ENCODE measurements around the gene ERAS. TPM values are rescaled to one million over a fixed set of nuclear protein-coding genes. Genes with fewer than 3 reads are reported as not detected.
"Not testable (repeated sequence)": the region's sequence is repeated elsewhere in the genome, so short reads cannot be mapped to it uniquely, and the experiment has no call there.

Gene ERAS
- polyA plus RNA-seq, 1 of the 3 experiments (the other 2 are of a cell fraction), result 0.03 TPM

GRCh38 chrX:48818866-48819265 lies 7.4 kb upstream of the ERAS start:
- Histone ChIP-seq H4K20me1 (ENCODE audit: insufficient read depth) (no peaks in the 10 kb centered on the region), H3K4me1 (ENCODE audit: control insufficient read depth in 1 of 2, insufficient read depth in 2 of 2, low read depth in 1 of 2, low read length in 1 of 2) (no peaks in the 10 kb centered on the region), H2AFZ (ENCODE audit: low read depth) (no peak overlapping the region), H3K27me3 (ENCODE audit: insufficient read depth) (no peaks in the 10 kb centered on the region), H3K4me2 (no peak overlapping the region), H3K9ac (no peak overlapping the region), H3K36me3 (replicated peaks in 1 of 2; ENCODE audit: control insufficient read depth in 1 of 2, insufficient read depth in 2 of 2, low read length in 1 of 2) (no peaks in the 10 kb centered on the region), H3K9me3 (no peaks in the 10 kb centered on the region), H3F3A (replicated peaks; ENCODE audit: insufficient read depth) (no peaks in the 10 kb centered on the region), H3K4me3 (ENCODE audit: low read depth in 2 of 2, low read length in 1 of 2) (no peak overlapping the region), H3K79me2 (ENCODE audit: insufficient read depth) (no peaks in the 10 kb centered on the region), H3K9me2 (no peaks in the 10 kb centered on the region), H3K27ac (ENCODE audit: low read depth in 2 of 2, low read length in 1 of 2) (no peak overlapping the region)
- ChIA-PET POLR2A (no interaction called here), CTCF (no interaction called here)
- no peak for DNase-seq
- TF ChIP-seq TCF12 (IDR thresholded peaks at IDR 0.05), result no peak
- TF ChIP-seq RCOR1 (IDR thresholded peaks at IDR 0.05; ENCODE audit: low read length), result no peak
- no peak for TF ChIP-seq CTCF (IDR thresholded peaks at IDR 0.05)
- TF ChIP-seq EP300 (IDR thresholded peaks at IDR 0.05; ENCODE audit: borderline replicate concordance in 1 of 2, low read depth in 1 of 2, low read length in 1 of 2), result no peak
- TF ChIP-seq SIN3A (IDR thresholded peaks at IDR 0.05; ENCODE audit: borderline replicate concordance, low read depth, low read length), result no peak
- no peak for TF ChIP-seq GABPA (IDR thresholded peaks at IDR 0.05; ENCODE audit: low read depth)
- no peak for TF ChIP-seq RFX5 (IDR thresholded peaks at IDR 0.05; ENCODE audit: low read length)
- TF ChIP-seq FOXJ3 (CRISPR knock-in tag; IDR thresholded peaks at IDR 0.05), result no peak
- no peak for TF ChIP-seq MAX (IDR thresholded peaks at IDR 0.05; ENCODE audit: low read depth)
- TF ChIP-seq RAD21 (IDR thresholded peaks at IDR 0.05; ENCODE audit: low read length), result no peak
- 56% methylated on average over 4 of the region's 4 CpGs for WGBS (ENCODE audit: low lambda C conversion rate)

GRCh38 chrX:48819394-48819793 lies 6.9 kb upstream of the ERAS start:
- H3K9me2 ChIP-seq; H3K4me1 ChIP-seq (ENCODE audit: control insufficient read depth in 1 of 2, insufficient read depth in 2 of 2, low read depth in 1 of 2, low read length in 1 of 2); H3F3A ChIP-seq (replicated peaks; ENCODE audit: insufficient read depth); H3K79me2 ChIP-seq (ENCODE audit: insufficient read depth); H3K9me3 ChIP-seq; H3K4me3 ChIP-seq (ENCODE audit: low read depth in 2 of 2, low read length in 1 of 2); H3K36me3 ChIP-seq (replicated peaks in 1 of 2; ENCODE audit: control insufficient read depth in 1 of 2, insufficient read depth in 2 of 2, low read length in 1 of 2); H4K20me1 ChIP-seq (ENCODE audit: insufficient read depth); POLR2A ChIA-PET; DNase-seq; H3K9ac ChIP-seq; H3K4me2 ChIP-seq; H3K27ac ChIP-seq (ENCODE audit: low read depth in 2 of 2, low read length in 1 of 2); CTCF ChIA-PET; H3K27me3 ChIP-seq (ENCODE audit: insufficient read depth); H2AFZ ChIP-seq (ENCODE audit: low read depth): not testable (repeated sequence)
- WGBS (ENCODE audit: low lambda C conversion rate), result 53% methylated on average over 9 of the region's 9 CpGs

- H3K4me1 ChIP-seq (ENCODE audit: control insufficient read depth in 1 of 2, insufficient read depth in 2 of 2, low read depth in 1 of 2, low read length in 1 of 2), result no peaks in the 10 kb centered on the region
- H2AFZ ChIP-seq (ENCODE audit: low read depth), result no peak overlapping the region
- H3F3A ChIP-seq (replicated peaks; ENCODE audit: insufficient read depth), result no peaks in the 10 kb centered on the region
- H3K9me2 ChIP-seq, result no peaks in the 10 kb centered on the region
- no peak overlapping the region for H3K27ac ChIP-seq (ENCODE audit: low read depth in 2 of 2, low read length in 1 of 2)
- no peaks in the 10 kb centered on the region for H3K79me2 ChIP-seq (ENCODE audit: insufficient read depth)
- POLR2A ChIA-PET, result no interaction called here
- no peaks in the 10 kb centered on the region for H3K36me3 ChIP-seq (replicated peaks in 1 of 2; ENCODE audit: control insufficient read depth in 1 of 2, insufficient read depth in 2 of 2, low read length in 1 of 2)
- H3K9ac ChIP-seq, result no peak overlapping the region
- no CpG with 5 or more reads among the region's 6 CpGs for WGBS (ENCODE audit: low lambda C conversion rate)
- peak; percentile 32 for DNase-seq
- CTCF ChIA-PET, result no interaction called here
- H3K9me3 ChIP-seq, result no peaks in the 10 kb centered on the region
- H3K4me2 ChIP-seq, result no peak overlapping the region
- peaks cover under 1% of the 10 kb centered on the region; the same call in 1 of the 2 replicates for H3K27me3 ChIP-seq (ENCODE audit: insufficient read depth)
- no peak overlapping the region for H3K4me3 ChIP-seq (ENCODE audit: low read depth in 2 of 2, low read length in 1 of 2)
- no peaks in the 10 kb centered on the region for H4K20me1 ChIP-seq (ENCODE audit: insufficient read depth)
- TF ChIP-seq TCF12 (IDR thresholded peaks at IDR 0.05) (no peak), GABPA (IDR thresholded peaks at IDR 0.05; ENCODE audit: low read depth) (no peak), ELF1 (IDR thresholded peaks at IDR 0.05) (no peak), RXRA (IDR thresholded peaks at IDR 0.05; ENCODE audit: borderline replicate concordance, low read depth) (no peak), POLR2AphosphoS5 (IDR thresholded peaks at IDR 0.05; ENCODE audit: low read depth, low read length) (no peak), NRF1 (IDR thresholded peaks at IDR 0.05; ENCODE audit: low read depth, low read length) (no peak), SMC3 (IDR thresholded peaks at IDR 0.05; ENCODE audit: low read depth, low read length) (no peak), USF2 (IDR thresholded peaks at IDR 0.05; ENCODE audit: borderline replicate concordance, low read depth, low read length) (no peak), IRF3 (IDR thresholded peaks at IDR 0.05; ENCODE audit: low read depth, low read length) (no peak), USF1 (IDR thresholded peaks at IDR 0.05; ENCODE audit: borderline replicate concordance, low read depth) (no peak), CHD2 (IDR thresholded peaks at IDR 0.05; ENCODE audit: low read length, partially characterized antibody) (no peak)
Observed at GRCh38 chrX:48823053-48823452, 3.3 kb upstream of the ERAS start.
